Activated CD4-positive, alpha-beta memory T cell treated with anti-CD3 and anti-CD28 coated beads for 36 hours (primary cell): ENCODE data around the gene NPR1. TPM values are rescaled to one million over a fixed set of nuclear protein-coding genes. Genes with fewer than 3 reads are reported as not detected.
"Not testable (repeated sequence)": the region's sequence is repeated elsewhere in the genome, so short reads cannot be mapped to it uniquely, and the experiment has no call there.

Experiments used
- CTCF ChIA-PET: fragments of 350-600 bp; sonication (Branson Sonifier 250); formaldehyde crosslinking; loops from one replicate; lab custom pipeline; 2021; ENCODE audit warnings: antibody characterized with exemption, inconsistent platforms; lab: Charles Lee
- POLR2A ChIA-PET: fragments of 350-600 bp; sonication (Branson Sonifier 250); formaldehyde crosslinking; loops from one replicate; lab custom pipeline; 2021; ENCODE audit warnings: antibody characterized with exemption; lab: Charles Lee
- DNase-seq: peaks from one replicate; pipeline ENCODE4 v3.0.0-alpha.2; 2020
- H3K27ac Mint-ChIP-seq: one replicate; pipeline ENCODE4 v1.8.0; 2021; ENCODE audit warnings: mixed read lengths
- H3K27me3 Mint-ChIP-seq: one replicate; pipeline ENCODE4 v1.8.0; 2021; ENCODE audit warnings: mixed read lengths
- H3K36me3 Mint-ChIP-seq: one replicate; pipeline ENCODE4 v1.8.0; 2021; ENCODE audit warnings: mixed read lengths
- H3K4me1 Mint-ChIP-seq: one replicate; pipeline ENCODE4 v1.8.0; 2021; ENCODE audit warnings: low read depth, mixed read lengths
- H3K4me3 Mint-ChIP-seq: one replicate; pipeline ENCODE4 v1.8.0; 2021; ENCODE audit warnings: mild to moderate bottlenecking, mixed read lengths
- H3K9me3 Mint-ChIP-seq: one replicate; pipeline ENCODE4 v1.8.0; 2021; ENCODE audit warnings: mixed read lengths
- intact Hi-C: fragments of 100-400 bp; cut with micrococcal nuclease; formaldehyde crosslinking; loops from one replicate; pipeline ENCODE4 v1.15.1; 2023
- total RNA-seq, 2 experiments: library from RNA; stranded (reverse); gene quantifications; one replicate each; pipeline ENCODE4 v1.2.3, GENCODE V29; 2021

The NPR1 gene
- total RNA-seq, 2 experiments from 2014 or later, result 0.05 to 0.07 TPM

DNA sequence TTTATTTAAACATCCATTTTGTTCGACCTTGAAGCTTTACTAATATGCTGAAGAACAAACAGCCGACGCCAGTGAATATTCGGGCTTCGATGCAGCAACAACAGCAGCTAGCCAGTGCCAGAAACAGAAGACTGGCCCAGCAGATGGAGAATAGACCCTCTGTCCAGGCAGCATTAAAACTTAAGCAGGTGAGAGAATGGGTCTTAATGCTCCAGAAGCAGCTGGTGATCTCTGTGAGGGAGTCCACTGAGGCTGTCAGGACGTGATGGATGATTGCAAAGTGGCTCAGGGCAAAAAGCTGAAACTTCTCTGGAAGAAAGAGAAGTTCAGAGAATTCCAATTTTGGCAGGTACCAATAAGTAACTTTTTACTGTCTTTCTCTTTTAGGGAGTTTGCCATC is 40.2 kb upstream of the NPR1 start:
- H3K9me3 Mint-ChIP-seq, result no peaks in the 10 kb centered on the region
- peaks cover 46% of the 10 kb centered on the region for H3K4me1 Mint-ChIP-seq
- H3K4me3 Mint-ChIP-seq, result no peak overlapping the region
- H3K27ac Mint-ChIP-seq, result no peak overlapping the region
- intact Hi-C loops, result loop anchor here (10.0 kb wide), 1 partner anchor 103 kb away; the partner anchor contains the start of gene S100A6
- peaks cover 56% of the 10 kb centered on the region for H3K36me3 Mint-ChIP-seq
- no peaks in the 10 kb centered on the region for H3K27me3 Mint-ChIP-seq
- POLR2A ChIA-PET, result interaction anchor here (1.2 to 1.9 kb wide), 3 partner anchors 9 to 103 kb away, joined by 3 to 9 read pairs (median 6); no protein-coding TSS in a partner anchor
- DNase-seq, result no peak
- CTCF ChIA-PET, result interaction anchor here (0.6 to 2.3 kb wide), 9 partner anchors 13 to 364 kb away, joined by 3 to 9 read pairs (median 4); partner anchors contain the start of gene S100A6

GRCh38 chr1:153639280-153639679 is 39.2 kb upstream of the NPR1 start:
- intact Hi-C loops, result loop anchor here (10.0 kb wide), 1 partner anchor 104 kb away; the partner anchor contains the start of gene S100A6
- ChIA-PET POLR2A (interaction anchor here (1.0 to 2.6 kb wide), 4 partner anchors 10 to 144 kb away, joined by 3 to 7 read pairs (median 4); partner anchors contain the start of genes ILF2 and SNAPIN), CTCF (interaction anchor here (0.7 to 1.7 kb wide), 3 partner anchors 10 to 107 kb away, joined by 3 to 7 read pairs (median 3); no protein-coding TSS in a partner anchor)
- Mint-ChIP-seq H3K27ac (no peak overlapping the region), H3K9me3 (no peaks in the 10 kb centered on the region), H3K36me3 (peaks cover 62% of the 10 kb centered on the region), H3K4me3 (no peak overlapping the region), H3K27me3 (no peaks in the 10 kb centered on the region), H3K4me1 (peaks cover 49% of the 10 kb centered on the region)
- no peak for DNase-seq

DNA sequence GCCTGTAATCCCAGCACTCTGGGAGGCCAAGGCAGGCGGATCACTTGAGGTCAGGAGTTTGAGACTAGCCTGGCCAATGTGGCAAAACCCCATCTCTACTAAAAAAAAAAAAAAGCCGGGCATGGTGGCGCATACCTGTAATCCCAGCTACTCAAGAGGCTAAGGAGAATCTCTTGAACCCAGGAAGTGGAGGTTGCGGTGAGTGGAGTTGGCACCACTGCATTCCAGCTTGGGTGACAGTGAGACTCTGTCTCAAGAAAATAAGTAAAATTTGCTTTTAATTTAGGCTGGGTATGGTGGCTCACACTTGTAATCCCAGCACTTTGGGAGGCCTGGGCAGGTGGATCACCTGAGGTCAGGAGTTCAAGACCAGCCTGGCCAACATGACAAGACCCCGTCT is 38.3 kb upstream of the NPR1 start:
- H3K9me3 Mint-ChIP-seq, H3K4me3 Mint-ChIP-seq, H3K27me3 Mint-ChIP-seq, DNase-seq, H3K27ac Mint-ChIP-seq, intact Hi-C loops: not testable (repeated sequence)
- H3K36me3 Mint-ChIP-seq, result peaks cover 65% of the 10 kb centered on the region
- POLR2A ChIA-PET, result interaction anchor here (1.0 to 2.6 kb wide), 4 partner anchors 9 to 143 kb away, joined by 3 to 7 read pairs (median 4); partner anchors contain the start of genes ILF2 and SNAPIN
- H3K4me1 Mint-ChIP-seq, result peaks cover 51% of the 10 kb centered on the region
- CTCF ChIA-PET, result interaction anchor here (1.7 kb wide), 1 partner anchor 11 kb away, joined by 7 read pairs; no protein-coding TSS in a partner anchor

DNA sequence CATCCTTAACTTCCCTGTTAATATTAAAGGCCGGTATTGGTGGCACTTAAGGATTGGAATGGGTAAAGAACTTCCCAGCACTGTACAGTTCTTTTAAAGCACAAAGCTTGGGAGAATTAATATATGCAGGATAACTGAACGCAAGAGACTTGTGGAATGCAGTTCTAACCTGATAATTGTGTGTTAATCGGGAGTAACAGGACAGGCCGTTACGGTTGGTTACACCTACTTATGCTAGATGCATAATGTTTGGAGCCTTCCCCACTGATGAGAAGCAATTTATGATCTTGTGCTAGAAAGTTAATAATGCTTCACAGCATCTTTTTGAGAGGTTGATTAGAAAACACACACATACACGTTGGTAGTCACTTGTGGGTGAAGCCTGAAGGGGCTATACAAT is 37.6 kb upstream of the NPR1 start:
- POLR2A ChIA-PET, result interaction anchor here (1.7 to 2.6 kb wide), 2 partner anchors 8 to 18 kb away, joined by 6 to 7 read pairs; partner anchors contain the start of gene SNAPIN
- Mint-ChIP-seq H3K4me1 (peaks cover 52% of the 10 kb centered on the region), H3K9me3 (no peaks in the 10 kb centered on the region), H3K27me3 (no peaks in the 10 kb centered on the region), H3K4me3 (no peak overlapping the region), H3K36me3 (peaks cover 68% of the 10 kb centered on the region), H3K27ac (peak overlapping the region; percentile 18)
- CTCF ChIA-PET, result interaction anchor here (0.6 kb wide), 1 partner anchor 18 kb away, joined by 3 read pairs; no protein-coding TSS in a partner anchor
- intact Hi-C loops, result no loop called here
- DNase-seq, result no peak

GRCh38 chr1:153642161-153642560 is 36.3 kb upstream of the NPR1 start:
- intact Hi-C loops, result no loop called here
- DNase-seq, result no peak
- H3K9me3 Mint-ChIP-seq, result no peaks in the 10 kb centered on the region
- peaks cover 40% of the 10 kb centered on the region for H3K4me1 Mint-ChIP-seq
- H3K27me3 Mint-ChIP-seq, result no peaks in the 10 kb centered on the region
- CTCF ChIA-PET, result interaction anchor here (1.4 kb wide), 1 partner anchor 36 kb away, joined by 4 read pairs; no protein-coding TSS in a partner anchor
- POLR2A ChIA-PET, result interaction anchor here (4.1 kb wide), 1 partner anchor 8 kb away, joined by 25 read pairs; the partner anchor contains the start of gene CHTOP
- peaks cover 64% of the 10 kb centered on the region for H3K36me3 Mint-ChIP-seq
- H3K4me3 Mint-ChIP-seq, result no peak overlapping the region
- peak overlapping the region; percentile 29 for H3K27ac Mint-ChIP-seq

DNA sequence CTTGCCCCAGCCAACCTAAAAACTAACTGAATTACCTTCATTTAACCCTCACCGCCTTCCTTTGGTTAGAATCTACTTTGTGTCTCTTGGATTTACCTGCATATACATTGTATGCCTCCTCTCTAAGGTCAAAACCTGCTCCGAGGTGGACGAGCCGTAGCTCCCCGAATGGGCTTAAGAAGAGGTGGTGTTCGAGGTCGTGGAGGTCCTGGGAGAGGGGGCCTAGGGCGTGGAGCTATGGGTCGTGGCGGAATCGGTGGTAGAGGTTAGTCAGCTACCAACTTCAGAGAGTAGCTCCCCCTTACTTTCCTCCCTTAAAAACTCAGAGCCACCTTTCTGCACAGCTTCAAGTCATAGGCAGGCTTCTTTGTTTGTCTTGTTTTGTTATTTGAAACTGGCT is 35.4 kb upstream of the NPR1 start:
- intact Hi-C loops, result no loop called here
- H3K4me3 Mint-ChIP-seq, result no peak overlapping the region
- peak overlapping the region; percentile 29 for H3K27ac Mint-ChIP-seq
- POLR2A ChIA-PET, result interaction anchor here (4.1 kb wide), 1 partner anchor 9 kb away, joined by 25 read pairs; the partner anchor contains the start of gene CHTOP
- no peaks in the 10 kb centered on the region for H3K27me3 Mint-ChIP-seq
- CTCF ChIA-PET, result interaction anchor here (1.4 to 2.4 kb wide), 3 partner anchors 35 to 133 kb away, joined by 4 to 11 read pairs (median 5); no protein-coding TSS in a partner anchor
- DNase-seq, result no peak
- H3K4me1 Mint-ChIP-seq, result peaks cover 41% of the 10 kb centered on the region
- peaks cover 59% of the 10 kb centered on the region for H3K36me3 Mint-ChIP-seq
- H3K9me3 Mint-ChIP-seq, result no peaks in the 10 kb centered on the region

- peaks cover 45% of the 10 kb centered on the region for H3K4me1 Mint-ChIP-seq
- H3K36me3 Mint-ChIP-seq, result peaks cover 56% of the 10 kb centered on the region
- H3K27me3 Mint-ChIP-seq, result no peaks in the 10 kb centered on the region
- no peaks in the 10 kb centered on the region for H3K9me3 Mint-ChIP-seq
- no peak for DNase-seq
- H3K4me3 Mint-ChIP-seq, result no peak overlapping the region
- intact Hi-C loops, result no loop called here
- ChIA-PET POLR2A (interaction anchor here (4.1 kb wide), 1 partner anchor 9 kb away, joined by 25 read pairs; the partner anchor contains the start of gene CHTOP), CTCF (interaction anchor here (1.4 to 2.4 kb wide), 3 partner anchors 75 to 134 kb away, joined by 3 to 11 read pairs (median 5); no protein-coding TSS in a partner anchor)
- peak overlapping the region; percentile 34 for H3K27ac Mint-ChIP-seq
Measured at GRCh38 chr1:153643816-153644215, 34.7 kb upstream of the NPR1 start.

DNA sequence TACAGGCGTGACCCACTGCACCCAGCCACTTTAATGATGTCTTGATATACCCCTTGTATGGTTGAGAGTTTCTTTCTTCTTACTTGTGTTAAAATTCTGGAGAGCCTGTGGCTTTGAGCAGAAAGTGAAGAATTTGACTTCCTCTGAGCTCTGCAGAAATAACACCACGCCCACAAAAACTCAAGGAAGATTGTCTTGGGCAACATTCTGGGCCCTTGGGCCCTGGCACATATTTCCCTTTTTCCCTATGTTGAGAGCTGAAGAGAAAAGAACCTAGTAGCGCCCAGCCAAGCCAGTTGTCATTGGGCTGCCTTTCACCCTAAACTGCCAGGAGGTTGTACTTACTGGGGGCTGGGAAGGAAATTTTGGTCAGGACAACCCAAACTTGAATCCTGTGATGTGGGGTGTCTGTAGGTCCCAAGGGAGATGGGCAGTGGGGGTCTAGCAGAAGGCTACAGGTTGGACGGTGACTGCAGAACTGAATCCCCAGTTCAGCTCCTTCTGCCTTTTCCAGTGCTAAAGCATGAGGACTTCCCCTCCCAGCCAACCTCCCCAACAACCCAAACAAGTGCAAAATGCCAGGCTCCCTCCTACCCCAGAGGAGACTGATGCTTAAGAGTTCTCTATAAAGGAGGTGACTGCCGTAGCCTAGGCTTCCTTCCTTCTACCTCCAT is 31.7 kb upstream of the NPR1 start:
- intact Hi-C loops, result no loop called here
- ChIA-PET POLR2A (interaction anchor here (0.6 to 4.1 kb wide), 3 partner anchors 9 to 15 kb away, joined by 3 to 24 read pairs (median 9); partner anchors contain the start of gene CHTOP), CTCF (no interaction called here)
- DNase-seq, result no peak
- Mint-ChIP-seq H3K4me3 (no peak overlapping the region), H3K27ac (peak overlapping the region; percentile 53), H3K36me3 (peaks cover 44% of the 10 kb centered on the region), H3K4me1 (peaks cover 43% of the 10 kb centered on the region), H3K9me3 (no peaks in the 10 kb centered on the region), H3K27me3 (no peaks in the 10 kb centered on the region)

GRCh38 chr1:153647346-153647714 is 31.2 kb upstream of the NPR1 start:
- no peaks in the 10 kb centered on the region for H3K9me3 Mint-ChIP-seq
- CTCF ChIA-PET, result no interaction called here
- H3K4me3 Mint-ChIP-seq, result no peak overlapping the region
- H3K27ac Mint-ChIP-seq, result peak overlapping the region; percentile 53
- DNase-seq, result no peak
- intact Hi-C loops, result no loop called here
- peaks cover 40% of the 10 kb centered on the region for H3K4me1 Mint-ChIP-seq
- POLR2A ChIA-PET, result interaction anchor here (0.6 to 4.1 kb wide), 4 partner anchors 9 to 14 kb away, joined by 3 to 24 read pairs (median 7); partner anchors contain the start of genes CHTOP and SNAPIN
- H3K36me3 Mint-ChIP-seq, result peaks cover 39% of the 10 kb centered on the region
- H3K27me3 Mint-ChIP-seq, result no peaks in the 10 kb centered on the region

DNA sequence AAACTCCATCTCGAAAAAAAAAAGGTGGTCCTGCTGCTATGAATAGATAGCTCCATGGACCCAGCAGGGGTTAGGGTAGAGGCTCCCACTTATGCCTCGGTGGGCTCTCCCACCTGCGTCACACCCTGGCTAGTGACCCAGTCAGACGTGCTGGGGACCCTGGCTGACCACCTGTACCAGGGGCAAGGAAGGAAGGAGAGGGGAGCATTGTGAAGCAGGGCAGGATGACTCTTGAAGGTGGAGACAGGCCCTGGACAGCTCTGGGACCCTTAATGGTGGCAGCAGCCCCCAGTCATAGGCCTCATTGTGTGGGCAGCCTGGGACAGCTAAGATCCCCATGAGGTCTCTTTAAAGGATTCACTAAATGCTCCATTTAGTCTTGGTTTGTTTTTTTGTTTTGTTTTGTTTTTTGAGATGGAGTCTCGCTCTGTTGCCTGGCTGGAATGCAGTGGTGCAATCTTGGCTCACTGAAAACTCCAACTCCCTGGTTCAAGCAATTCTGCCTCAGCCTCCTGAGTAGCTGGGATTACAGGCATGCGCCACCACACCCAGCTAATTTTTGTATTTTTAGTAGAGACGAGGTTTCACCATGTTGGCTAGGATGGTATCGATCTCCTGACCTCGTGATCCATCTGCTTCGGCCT is 30.4 kb upstream of the NPR1 start:
- Mint-ChIP-seq H3K4me1 (peaks cover 37% of the 10 kb centered on the region), H3K4me3 (no peak overlapping the region), H3K27me3 (no peaks in the 10 kb centered on the region), H3K9me3 (no peaks in the 10 kb centered on the region), H3K36me3 (peaks cover 33% of the 10 kb centered on the region), H3K27ac (no peak overlapping the region)
- intact Hi-C loops, result no loop called here
- ChIA-PET POLR2A (interaction anchor here (0.5 to 4.1 kb wide), 6 partner anchors 10 to 137 kb away, joined by 3 to 24 read pairs (median 4); partner anchors contain the start of genes CHTOP and SNAPIN), CTCF (no interaction called here)
- DNase-seq, result no peak

- H3K4me1 Mint-ChIP-seq, result peaks cover 27% of the 10 kb centered on the region
- POLR2A ChIA-PET, result interaction anchor here (0.8 to 4.1 kb wide), 3 partner anchors 9 to 15 kb away, joined by 6 to 24 read pairs (median 6); partner anchors contain the start of gene CHTOP
- H3K27ac Mint-ChIP-seq, result peak overlapping the region; percentile 43
- no peak for DNase-seq
- peaks cover 22% of the 10 kb centered on the region for H3K36me3 Mint-ChIP-seq
- intact Hi-C loops, result no loop called here
- no peak overlapping the region for H3K4me3 Mint-ChIP-seq
- CTCF ChIA-PET, result interaction anchor here (0.6 kb wide), 1 partner anchor 23 kb away, joined by 3 read pairs; no protein-coding TSS in a partner anchor
- H3K9me3 Mint-ChIP-seq, result no peaks in the 10 kb centered on the region
- no peaks in the 10 kb centered on the region for H3K27me3 Mint-ChIP-seq
Measured at GRCh38 chr1:153649137-153649862, 29.2 kb upstream of the NPR1 start.
